ENCODE measurements around the gene PSMC3IP. TPM values are rescaled to one million over a fixed set of nuclear protein-coding genes. Genes with fewer than 3 reads are reported as not detected.
"Not testable (repeated sequence)": the region's sequence is repeated elsewhere in the genome, so short reads cannot be mapped to it uniquely, and the experiment has no call there.

PSMC3IP gene
- 2.9 TPM for total RNA-seq

- Histone ChIP-seq H3K36me3 (peaks cover 36 to 53% of the 10 kb centered on the region in 2 donors), H3K27ac (peak within 1 kb of the TSS; percentile 78 to 83), H3K9me3 (no peaks in the 10 kb centered on the region), H3K4me3 (peak within 1 kb of the TSS; percentile 68 to 76), H3K4me1 (peaks cover 5 to 12% of the 10 kb centered on the region in 2 donors), H3K27me3 (no peaks in the 10 kb centered on the region)
- DNase-seq (ENCODE audit: low spot score in 2 of 2) = peak; percentile 84 to 97
- TF ChIP-seq CTCF (IDR thresholded peaks at IDR 0.05) = peak in 1 of 3 experiments; percentile 22
- intact Hi-C loops (cut with DNase I) = loop anchor here (1.0 to 10.0 kb wide), 5 partner anchors 23 to 247 kb away; partner anchors contain the start of genes BECN1 and NAGLU
These were observed at the start of gene PSMC3IP for GRCh38 chr17:42577532-42578281. Gene PSMC3IP (minus strand): TSS chr17:42577729. CDS start chr17:42577686, 43 bp downstream.

- Histone ChIP-seq H3K9me3 (no peaks in the 10 kb centered on the region), H3K27ac (no peak overlapping the region), H3K4me3 (no peak overlapping the region), H3K36me3 (no peaks in the 10 kb centered on the region), H3K27me3 (no peaks in the 10 kb centered on the region), H3K4me1 (no peaks in the 10 kb centered on the region)
- intact Hi-C loops (cut with DNase I) = no loop called here
- no peak for DNase-seq (ENCODE audit: low spot score in 2 of 2)
- no peak for TF ChIP-seq CTCF (IDR thresholded peaks at IDR 0.05)
These were observed 46.4 kb upstream of the PSMC3IP start for GRCh38 chr17:42623732-42624596.

- Histone ChIP-seq H3K27me3 (no peaks in the 10 kb centered on the region), H3K4me3 (no peak overlapping the region), H3K36me3 (no peaks in the 10 kb centered on the region), H3K4me1 (peaks cover 0 to 6% of the 10 kb centered on the region in 2 donors), H3K27ac (no peak overlapping the region), H3K9me3 (no peaks in the 10 kb centered on the region)
- intact Hi-C loops (cut with DNase I) = no loop called here
- DNase-seq (ENCODE audit: low spot score in 2 of 2) = no peak
- TF ChIP-seq CTCF (IDR thresholded peaks at IDR 0.05) = no peak
These were observed 45.7 kb upstream of the PSMC3IP start for GRCh38 chr17:42623271-42623670.

- H3K4me1 ChIP-seq = peaks cover 0 to 11% of the 10 kb centered on the region in 2 donors
- DNase-seq (ENCODE audit: low spot score in 2 of 2); H3K4me3 ChIP-seq; H3K27me3 ChIP-seq; H3K9me3 ChIP-seq; H3K36me3 ChIP-seq; intact Hi-C loops (cut with DNase I); H3K27ac ChIP-seq: not testable (repeated sequence)
These were observed 44.5 kb upstream of the PSMC3IP start for GRCh38 chr17:42621987-42622386.

GRCh38 chr17:42618442-42619150 lies 41.1 kb upstream of the PSMC3IP start:
- no peak overlapping the region for H3K4me3 ChIP-seq
- peaks cover 20 to 25% of the 10 kb centered on the region in 2 donors for H3K36me3 ChIP-seq
- intact Hi-C loops (cut with DNase I) = no loop called here
- H3K27me3 ChIP-seq = no peaks in the 10 kb centered on the region
- no peaks in the 10 kb centered on the region for H3K9me3 ChIP-seq
- TF ChIP-seq CTCF (IDR thresholded peaks at IDR 0.05) = no peak
- no peak for DNase-seq (ENCODE audit: low spot score in 2 of 2)
- H3K27ac ChIP-seq = no peak overlapping the region
- H3K4me1 ChIP-seq = peaks cover 0 to 11% of the 10 kb centered on the region in 2 donors

Measured in ascending aorta (tissue), 2 donors.